T-cell (primary cell): ENCODE data around the gene CDC42EP1. TPM values are rescaled to one million over a fixed set of nuclear protein-coding genes. Genes with fewer than 3 reads are reported as not detected.

Experiments
- ATAC-seq, 4 experiments: fragments of 200-7000 bp in 3 of 4; fragments of 150-1000 bp in 1 of 4; cut with Tn5 transposase; replicated peaks in 1 of 4; 1 replicate in 3 of 4; 2 replicates in 1 of 4; pipeline ENCODE4 v1.10.0; 2021; ENCODE audit warnings: moderate library complexity in 3 of 4, mild to moderate bottlenecking in 2 of 4, moderate number of reproducible peaks in 1 of 4
- CTCF ChIA-PET, 2 donors: fragments of 300-600 bp; sonication (Branson Sonifier 250); formaldehyde crosslinking; loops; one replicate each; lab custom pipeline; 2022; ENCODE audit warnings: antibody characterized with exemption in 2 of 2; lab: Charles Lee
- POLR2A ChIA-PET, 2 donors: fragments of 300-600 bp; sonication (Branson Sonifier 250); formaldehyde crosslinking; loops; one replicate each; lab custom pipeline; 2022; ENCODE audit warnings: antibody characterized with exemption in 2 of 2; lab: Charles Lee
- DNase-seq, 35 experiments: peaks; one replicate each; pipeline versions ENCODE4 v3.0.0 to v3.0.0-alpha.2; 2013 to 2023
- H3K27ac ChIP-seq: one replicate; pipeline ENCODE4 v1.5.1; 2013; ENCODE audit warnings: low read length
- H3K27me3 ChIP-seq, 2 experiments: replicated peaks in 1 of 2; 1 replicate in 1 of 2; 2 replicates in 1 of 2; pipeline versions ENCODE4 v1.6.1 to v1.7.0; 2013; ENCODE audit warnings: low read length in 1 of 2, mixed read lengths in 1 of 2; ENCODE audit not compliant: control insufficient read depth in 2 of 2, insufficient read depth in 2 of 2; ENCODE audit errors: extremely low read depth in 1 of 2
- H3K36me3 ChIP-seq, 2 donors: 1 replicate in 1 of 2; 2 replicates in 1 of 2; pipeline versions ENCODE4 v1.6.1 to v1.7.0; 2013; ENCODE audit warnings: low read length in 1 of 2; ENCODE audit not compliant: control insufficient read depth in 2 of 2, insufficient read depth in 1 of 2; ENCODE audit errors: extremely low read depth in 1 of 2
- H3K4me1 ChIP-seq, 2 experiments: 1 replicate in 1 of 2; 2 replicates in 1 of 2; pipeline versions ENCODE4 v1.6.1 to v1.7.0; 2013; ENCODE audit warnings: low read length in 2 of 2, mixed read lengths in 1 of 2; ENCODE audit not compliant: insufficient read depth in 2 of 2, control insufficient read depth in 1 of 2; ENCODE audit errors: extremely low read depth in 1 of 2
- H3K4me3 ChIP-seq, 2 donors: 1 replicate in 1 of 2; 2 replicates in 1 of 2; pipeline versions ENCODE4 v1.5.1 to v1.7.0; 2013; ENCODE audit warnings: mild to moderate bottlenecking in 2 of 2, low read length in 1 of 2, moderate library complexity in 1 of 2; ENCODE audit not compliant: control insufficient read depth in 1 of 2; ENCODE audit errors: extremely low read depth in 1 of 2
- H3K9me3 ChIP-seq: 2 replicates; pipeline ENCODE4 v1.7.0; 2013
- H3K27ac Mint-ChIP-seq, 2 donors: one replicate each; pipeline ENCODE4 v1.8.0; 2020 to 2021; ENCODE audit warnings: mild to moderate bottlenecking in 2 of 2, mixed read lengths in 2 of 2
- H3K27me3 Mint-ChIP-seq, 2 donors: one replicate each; pipeline ENCODE4 v1.8.0; 2021 to 2022; ENCODE audit warnings: mixed read lengths in 2 of 2
- H3K36me3 Mint-ChIP-seq: one replicate; pipeline ENCODE4 v1.8.0; 2021; ENCODE audit warnings: mixed read lengths
- H3K4me1 Mint-ChIP-seq, 3 donors: one replicate each; pipeline ENCODE4 v1.8.0; 2020 to 2022; ENCODE audit warnings: mixed read lengths in 3 of 3, mild to moderate bottlenecking in 1 of 3
- H3K4me3 Mint-ChIP-seq, 3 donors: one replicate each; pipeline ENCODE4 v1.8.0; 2020 to 2022; ENCODE audit warnings: mild to moderate bottlenecking in 3 of 3, mixed read lengths in 3 of 3, moderate library complexity in 3 of 3
- H3K9me3 Mint-ChIP-seq, 3 donors: one replicate each; pipeline ENCODE4 v1.8.0; 2020 to 2022; ENCODE audit warnings: mixed read lengths in 3 of 3
- WGBS: methylation state at CpG from one replicate; pipeline ENCODE4 v1.1.5; 2013; ENCODE audit warnings: missing lambda C conversion rate; ENCODE audit not compliant: insufficient coverage; 5-methylcytosine and 5-hydroxymethylcytosine counted together
- total RNA-seq, 35 experiments: library from RNA in 6 of 35; stranded (reverse) in 6 of 35; fragments of 120-200 nt in 1 of 35; gene quantifications; one replicate each; pipeline versions ENCODE4 v1.2.1 to v1.2.4 and lab custom pipeline; 2013 to 2026

CDC42EP1 gene
- total RNA-seq, 5 donors from 2014 or later (not counting 1 experiment from before 2014, with no cell fraction given): 0.47 to 0.73 (median 0.62) TPM; not detected in 2

GRCh38 chr22:37569921-37570660 lies 9.8 kb downstream of the CDC42EP1 start:
- 80% methylated on average over 8 of the region's 9 CpGs for WGBS
- no peak overlapping the region for H3K27ac Mint-ChIP-seq
- no peak overlapping the region for H3K4me3 Mint-ChIP-seq

DNA sequence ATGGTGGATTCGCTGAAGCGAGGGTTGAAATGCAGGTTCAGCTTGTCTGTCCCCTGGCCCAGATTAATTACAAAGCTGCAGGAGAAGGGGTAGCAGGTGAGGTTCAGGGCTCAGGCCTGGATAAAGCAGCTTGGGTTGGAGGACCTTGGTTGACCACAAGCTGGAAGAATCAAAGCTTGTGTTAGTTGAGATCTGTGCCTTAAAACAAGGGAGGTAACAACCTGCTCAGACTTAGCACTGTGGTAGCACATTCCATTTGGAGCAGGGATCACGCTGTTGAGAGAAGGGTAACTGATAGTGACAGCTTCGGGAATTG lies 10.3 kb downstream of the CDC42EP1 start:
- DNase-seq (no peak), ATAC-seq (no peak)
- no peak overlapping the region for H3K4me3 ChIP-seq
- no peaks in the 10 kb centered on the region for H3K9me3 Mint-ChIP-seq
- peaks cover 0 to 43% of the 10 kb centered on the region in 2 experiments for H3K27me3 ChIP-seq
- H3K4me1 ChIP-seq: peaks cover 13 to 23% of the 10 kb centered on the region in 2 experiments
- peaks cover 0 to 9% of the 10 kb centered on the region in 2 donors for H3K27me3 Mint-ChIP-seq
- ChIA-PET CTCF (interaction anchor here in 1 of 2 donors (0.5 to 1.4 kb wide), 2 partner anchors 31 to 231 kb away, joined by 3 to 5 read pairs; no protein-coding TSS in a partner anchor), POLR2A (interaction anchor here (0.5 to 0.6 kb wide), 2 partner anchors 18 to 389 kb away, joined by 4 read pairs; no protein-coding TSS in a partner anchor)
- no peaks in the 10 kb centered on the region for H3K36me3 ChIP-seq
- H3K4me3 Mint-ChIP-seq: no peak overlapping the region
- 98% methylated on average over 3 of the region's 4 CpGs for WGBS
- H3K4me1 Mint-ChIP-seq: peaks cover 16 to 20% (median 18%) of the 10 kb centered on the region in 3 donors
- no peak overlapping the region for H3K27ac Mint-ChIP-seq
- H3K27ac ChIP-seq: no peak overlapping the region
- no peaks in the 10 kb centered on the region for H3K36me3 Mint-ChIP-seq
- no peaks in the 10 kb centered on the region for H3K9me3 ChIP-seq

More at GRCh38 chr22:37569921-37570660, 9.8 kb downstream of the CDC42EP1 start:
- peaks cover 0 to 9% of the 10 kb centered on the region in 2 donors for H3K27me3 Mint-ChIP-seq
- H3K36me3 Mint-ChIP-seq: no peaks in the 10 kb centered on the region
- no peak for ATAC-seq
- Histone ChIP-seq H3K4me1 (peaks cover 13 to 25% of the 10 kb centered on the region in 2 experiments), H3K27me3 (peaks cover 0 to 40% of the 10 kb centered on the region in 2 experiments), H3K9me3 (no peaks in the 10 kb centered on the region), H3K36me3 (no peaks in the 10 kb centered on the region), H3K4me3 (no peak overlapping the region), H3K27ac (no peak overlapping the region)
- ChIA-PET POLR2A (interaction anchor here in 1 of 2 donors (0.6 kb wide), 1 partner anchor 18 kb away, joined by 4 read pairs; no protein-coding TSS in a partner anchor), CTCF (interaction anchor here in 1 of 2 donors (1.4 kb wide), 1 partner anchor 31 kb away, joined by 5 read pairs; no protein-coding TSS in a partner anchor)
- peaks cover 16 to 22% (median 20%) of the 10 kb centered on the region in 3 donors for H3K4me1 Mint-ChIP-seq
- no peaks in the 10 kb centered on the region for H3K9me3 Mint-ChIP-seq
- no peak for DNase-seq

- POLR2A ChIA-PET: interaction anchor here in 1 of 2 donors (0.5 kb wide), 1 partner anchor 388 kb away, joined by 4 read pairs; no protein-coding TSS in a partner anchor
Measured at GRCh38 chr22:37571258-37571991, 11.1 kb downstream of the CDC42EP1 start.

DNA sequence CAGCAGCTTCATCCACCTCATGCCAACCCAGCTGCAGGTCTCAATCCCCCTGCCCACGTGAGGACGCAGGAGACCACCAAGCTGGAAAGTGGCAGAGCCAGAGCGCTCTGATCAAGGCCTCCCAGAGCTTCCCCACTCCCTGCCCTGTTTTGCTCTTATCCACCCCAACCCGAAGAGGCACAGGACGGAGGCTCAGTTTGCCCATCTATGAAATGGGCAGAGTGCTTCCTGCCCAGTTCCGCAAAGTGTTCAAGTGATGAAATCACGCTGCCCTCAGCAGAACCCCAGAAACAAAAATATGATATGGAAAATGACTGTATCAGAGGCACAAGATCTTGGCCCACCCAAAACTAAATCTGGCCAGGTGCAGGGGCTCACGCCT lies 11.7 kb downstream of the CDC42EP1 start:
- Histone ChIP-seq H3K4me3 (no peak overlapping the region), H3K4me1 (peaks cover 2 to 9% of the 10 kb centered on the region in 2 experiments), H3K27me3 (peaks cover 0 to 35% of the 10 kb centered on the region in 2 experiments), H3K27ac (no peak overlapping the region), H3K9me3 (no peaks in the 10 kb centered on the region), H3K36me3 (no peaks in the 10 kb centered on the region)
- CTCF ChIA-PET: interaction anchor here in 1 of 2 donors (0.7 kb wide), 1 partner anchor 307 kb away, joined by 5 read pairs; no protein-coding TSS in a partner anchor
- Mint-ChIP-seq H3K27ac (no peak overlapping the region), H3K9me3 (no peaks in the 10 kb centered on the region), H3K36me3 (no peaks in the 10 kb centered on the region), H3K4me3 (no peak overlapping the region), H3K27me3 (peaks cover 0 to 6% of the 10 kb centered on the region in 2 donors), H3K4me1 (peaks cover 7% of the 10 kb centered on the region in 3 donors)
- WGBS: 92% methylated on average over 6 of the region's 8 CpGs
- POLR2A ChIA-PET: no interaction called here
- ATAC-seq: no peak
- DNase-seq: no peak

More at GRCh38 chr22:37571258-37571991, 11.1 kb downstream of the CDC42EP1 start:
- no peaks in the 10 kb centered on the region for H3K9me3 ChIP-seq
- 89% methylated on average over 15 of the region's 16 CpGs for WGBS
- no peak for DNase-seq
- Mint-ChIP-seq H3K27me3 (peaks cover 0 to 6% of the 10 kb centered on the region in 2 donors), H3K36me3 (no peaks in the 10 kb centered on the region), H3K9me3 (no peaks in the 10 kb centered on the region), H3K4me1 (peaks cover 12 to 13% (median 13%) of the 10 kb centered on the region in 3 donors), H3K27ac (no peak overlapping the region), H3K4me3 (no peak overlapping the region)
- CTCF ChIA-PET: interaction anchor here in 1 of 2 donors (0.5 kb wide), 1 partner anchor 230 kb away, joined by 3 read pairs; no protein-coding TSS in a partner anchor
- ATAC-seq: no peak
- peaks cover 8 to 15% of the 10 kb centered on the region in 2 experiments for H3K4me1 ChIP-seq
- H3K4me3 ChIP-seq: no peak overlapping the region
- H3K36me3 ChIP-seq: no peaks in the 10 kb centered on the region
- H3K27ac ChIP-seq: no peak overlapping the region
- peaks cover 0 to 39% of the 10 kb centered on the region in 2 experiments for H3K27me3 ChIP-seq

DNA sequence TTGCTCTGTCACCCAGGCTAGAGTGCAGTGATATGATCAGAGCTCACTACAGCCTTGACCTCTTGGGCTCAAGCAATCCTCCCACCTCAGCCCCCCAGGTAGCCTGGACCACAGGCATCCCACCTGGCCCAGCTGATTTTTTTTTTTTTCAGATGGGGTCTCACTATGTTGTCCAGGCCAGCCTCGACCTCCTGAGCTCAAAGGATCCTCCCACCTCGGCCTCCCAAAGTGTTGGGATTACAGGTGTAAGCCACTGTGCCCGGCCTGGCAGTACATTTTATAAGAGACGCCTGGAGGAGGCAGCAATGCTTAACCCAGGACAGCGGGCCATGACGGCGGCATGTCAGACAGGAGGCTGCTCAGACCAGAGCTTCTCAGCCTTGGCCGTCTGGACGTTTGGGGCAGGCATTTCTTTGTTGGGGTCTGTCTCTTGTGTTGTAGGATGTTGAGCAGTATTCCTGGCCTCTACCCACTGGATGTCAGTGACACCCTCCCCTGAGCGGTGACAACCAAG lies 15.3 kb downstream of the CDC42EP1 start:
- Mint-ChIP-seq H3K4me1 (peaks cover 9 to 11% (median 10%) of the 10 kb centered on the region in 3 donors), H3K9me3 (no peaks in the 10 kb centered on the region), H3K27ac (no peak overlapping the region), H3K36me3 (no peaks in the 10 kb centered on the region), H3K4me3 (no peak overlapping the region), H3K27me3 (no peaks in the 10 kb centered on the region)
- H3K9me3 ChIP-seq: no peaks in the 10 kb centered on the region
- ChIA-PET CTCF (interaction anchor here in 1 of 2 donors (0.7 kb wide), 1 partner anchor 9 kb away, joined by 7 read pairs; no protein-coding TSS in a partner anchor), POLR2A (no interaction called here)
- H3K36me3 ChIP-seq: no peaks in the 10 kb centered on the region
- WGBS: 81% methylated on average over 7 of the region's 10 CpGs
- no peak overlapping the region for H3K4me3 ChIP-seq
- H3K27me3 ChIP-seq: peaks cover 0 to 19% of the 10 kb centered on the region in 2 experiments
- DNase-seq: no peak
- peaks cover 9% of the 10 kb centered on the region in 2 experiments for H3K4me1 ChIP-seq
- no peak overlapping the region for H3K27ac ChIP-seq
- no peak for ATAC-seq

DNA sequence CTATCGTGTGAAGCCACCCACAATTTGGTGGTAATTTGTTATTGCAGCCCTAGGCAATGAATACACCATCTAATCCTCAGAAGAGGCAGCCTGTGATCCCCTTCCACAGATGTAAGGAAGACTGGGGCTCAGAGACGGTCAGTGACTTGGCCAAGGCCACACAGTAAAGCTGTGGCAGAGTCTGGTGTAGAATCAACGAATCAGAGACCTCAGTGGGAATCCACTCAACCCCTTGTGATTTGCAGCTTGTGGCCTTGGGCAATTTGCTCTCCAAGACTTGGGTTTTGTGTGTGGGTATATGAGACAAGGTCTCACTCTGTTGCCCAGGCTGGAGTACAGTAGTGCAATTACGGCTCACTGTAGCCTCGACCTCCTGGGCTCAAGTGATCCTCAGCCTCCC lies 17.7 kb downstream of the CDC42EP1 start:
- no peak overlapping the region for H3K27ac ChIP-seq
- H3K4me1 Mint-ChIP-seq: peaks cover 12 to 16% (median 13%) of the 10 kb centered on the region in 3 donors
- H3K27ac Mint-ChIP-seq: no peak overlapping the region
- no peaks in the 10 kb centered on the region for H3K27me3 Mint-ChIP-seq
- ChIA-PET CTCF (interaction anchor here in 1 of 2 donors (0.6 kb wide), 1 partner anchor 1672 kb away, joined by 3 read pairs; no protein-coding TSS in a partner anchor), POLR2A (no interaction called here)
- no peaks in the 10 kb centered on the region for H3K36me3 ChIP-seq
- peaks cover 13 to 15% of the 10 kb centered on the region in 2 experiments for H3K4me1 ChIP-seq
- no peaks in the 10 kb centered on the region for H3K9me3 Mint-ChIP-seq
- peaks cover 0 to 23% of the 10 kb centered on the region in 2 experiments for H3K27me3 ChIP-seq
- 81% methylated on average over 4 of the region's 5 CpGs for WGBS
- DNase-seq: no peak
- H3K4me3 ChIP-seq: no peak overlapping the region
- H3K36me3 Mint-ChIP-seq: no peaks in the 10 kb centered on the region
- ATAC-seq: no peak
- no peaks in the 10 kb centered on the region for H3K9me3 ChIP-seq
- H3K4me3 Mint-ChIP-seq: no peak overlapping the region
